ENCODE measurements around the gene DOC2A.

The DOC2A gene

GRCh38 chr16:29987371-29988085 lies 23.3 kb downstream of the DOC2A start:
- no peak for DNase-seq

- DNase-seq, result no peak
Measured at GRCh38 chr16:29986931-29987330, 23.9 kb downstream of the DOC2A start.

GRCh38 chr16:29986231-29986630 lies 24.6 kb downstream of the DOC2A start:
- DNase-seq, result no peak

- no peak for DNase-seq
Measured at GRCh38 chr16:29985271-29985811, 25.5 kb downstream of the DOC2A start.

GRCh38 chr16:29984764-29985147 lies 26.1 kb downstream of the DOC2A start:
- DNase-seq, result no peak

GRCh38 chr16:29984137-29984763 lies 26.6 kb downstream of the DOC2A start:
- DNase-seq, result no peak

- DNase-seq, result no peak
Measured at GRCh38 chr16:29983420-29984136, 27.2 kb downstream of the DOC2A start.

GRCh38 chr16:29982560-29983419 lies 28.0 kb downstream of the DOC2A start:
- DNase-seq, result no peak

GRCh38 chr16:29978564-29979270 lies 32.1 kb downstream of the DOC2A start:
- no peak for DNase-seq

- DNase-seq, result no peak
Measured at GRCh38 chr16:29978081-29978480, 32.7 kb downstream of the DOC2A start.

GRCh38 chr16:29977063-29977825 lies 33.6 kb downstream of the DOC2A start:
- DNase-seq, result no peak

GRCh38 chr16:29975811-29976511 lies 34.9 kb downstream of the DOC2A start:
- DNase-seq, result no peak

GRCh38 chr16:29975134-29975538 lies 35.7 kb downstream of the DOC2A start:
- no peak for DNase-seq

GRCh38 chr16:29974291-29975133 lies 36.3 kb downstream of the DOC2A start:
- no peak for DNase-seq

GRCh38 chr16:29973384-29974246 lies 37.2 kb downstream of the DOC2A start, which contains the start of gene TAOK2:
Gene TAOK2, plus strand, starts transcription at chr16:29973868. Its CDS starts 3,905 bp downstream, at chr16:29977773.
- DNase-seq, result peak; percentile 99

GRCh38 chr16:29972992-29973383 lies 37.8 kb downstream of the DOC2A start:
- no peak for DNase-seq

GRCh38 chr16:29972500-29972899 lies 38.3 kb downstream of the DOC2A start:
- no peak for DNase-seq

GRCh38 chr16:29971304-29971703 lies 39.5 kb downstream of the DOC2A start:
- no peak for DNase-seq

GRCh38 chr16:29968205-29968604 lies 42.6 kb downstream of the DOC2A start:
- no peak for DNase-seq
